ENCODE results near the gene GNA14. TPM values are rescaled to one million over a fixed set of nuclear protein-coding genes. Genes with fewer than 3 reads are reported as not detected.

The GNA14 gene
- total and polyA plus RNA-seq, 2 of the 8 experiments (the other 6 are each of a cell fraction or from before 2014, with no cell fraction given), result 3.4 to 6.3 TPM

DNA sequence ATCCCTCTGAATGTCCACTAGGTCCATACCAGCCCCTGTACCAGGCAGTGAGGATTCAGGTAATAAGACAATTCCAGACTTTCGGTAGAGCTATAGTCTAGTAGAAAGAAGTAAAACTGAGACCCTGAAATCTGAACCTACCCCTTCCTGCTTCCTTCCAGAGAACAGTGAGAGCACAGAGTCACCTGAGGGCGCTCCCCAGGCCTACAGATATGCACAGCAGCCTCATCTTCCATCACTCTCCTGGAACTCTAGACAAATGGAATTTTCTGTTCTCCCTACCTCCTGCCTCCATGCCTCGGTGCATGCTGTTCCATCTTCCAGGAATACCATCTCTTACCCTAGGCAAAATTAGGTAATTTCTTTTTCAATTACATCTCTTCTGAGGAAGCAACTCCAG, 3.1 kb upstream of the GNA14 start:
- DNase-seq (ENCODE audit: low read depth in 1 of 2, low spot score in 2 of 2) (no peak), FAIRE-seq (no peak)
- H3K9ac ChIP-seq (replicated peaks in 1 of 4; ENCODE audit: extremely low read depth in 1 of 4, low read depth in 3 of 4, low read length in 3 of 4), result no peak overlapping the region
- H4K8ac ChIP-seq (ENCODE audit: extremely low read depth, insufficient read depth, low read length), result no peak overlapping the region
- TF ChIP-seq, protein P1, sequence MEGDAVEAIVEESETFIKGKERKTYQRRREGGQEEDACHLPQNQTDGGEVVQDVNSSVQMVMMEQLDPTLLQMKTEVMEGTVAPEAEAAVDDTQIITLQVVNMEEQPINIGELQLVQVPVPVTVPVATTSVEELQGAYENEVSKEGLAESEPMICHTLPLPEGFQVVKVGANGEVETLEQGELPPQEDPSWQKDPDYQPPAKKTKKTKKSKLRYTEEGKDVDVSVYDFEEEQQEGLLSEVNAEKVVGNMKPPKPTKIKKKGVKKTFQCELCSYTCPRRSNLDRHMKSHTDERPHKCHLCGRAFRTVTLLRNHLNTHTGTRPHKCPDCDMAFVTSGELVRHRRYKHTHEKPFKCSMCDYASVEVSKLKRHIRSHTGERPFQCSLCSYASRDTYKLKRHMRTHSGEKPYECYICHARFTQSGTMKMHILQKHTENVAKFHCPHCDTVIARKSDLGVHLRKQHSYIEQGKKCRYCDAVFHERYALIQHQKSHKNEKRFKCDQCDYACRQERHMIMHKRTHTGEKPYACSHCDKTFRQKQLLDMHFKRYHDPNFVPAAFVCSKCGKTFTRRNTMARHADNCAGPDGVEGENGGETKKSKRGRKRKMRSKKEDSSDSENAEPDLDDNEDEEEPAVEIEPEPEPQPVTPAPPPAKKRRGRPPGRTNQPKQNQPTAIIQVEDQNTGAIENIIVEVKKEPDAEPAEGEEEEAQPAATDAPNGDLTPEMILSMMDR (IDR thresholded peaks at IDR 0.05; ENCODE audit: control extremely low read depth in 1 of 3, insufficient read depth in 1 of 3, low read depth in 1 of 3, low read length in 3 of 3), result peak in 2 of 3 experiments; percentile 8 to 14; a peak in 1 of 4 replicates
- TF ChIP-seq JUND (IDR thresholded peaks at IDR 0.05; ENCODE audit: low read length), result no peak
- TF ChIP-seq RAD21 (IDR thresholded peaks at IDR 0.05 in 1 of 2, conservative IDR thresholded peaks at IDR 0.05 in 1 of 2; ENCODE audit: low read depth in 2 of 2, low read length in 2 of 2), result peak in 1 of 2 experiments; percentile 24; a peak in 1 of 4 replicates
- H3K79me1 ChIP-seq (ENCODE audit: low read depth, low read length), result no peaks in the 10 kb centered on the region
- no peak overlapping the region for H2BK5ac ChIP-seq (ENCODE audit: low read depth, low read length)
- H2BK12ac ChIP-seq (ENCODE audit: low read depth, low read length), result no peak overlapping the region
- H2AFZ ChIP-seq (ENCODE audit: low read length), result peak overlapping the region; percentile 1; the same call in 1 of the 2 replicates
- H3K27ac ChIP-seq (ENCODE audit: low read depth, low read length), result no peak overlapping the region
- peaks cover 6 to 30% (median 21%) of the 10 kb centered on the region in 4 experiments for H3K27me3 ChIP-seq (replicated peaks in 1 of 4; ENCODE audit: control insufficient read depth in 3 of 4, extremely low read depth in 1 of 4, insufficient read depth in 3 of 4, low read length in 3 of 4)
- H3K79me2 ChIP-seq (ENCODE audit: control insufficient read depth in 1 of 2, insufficient read depth in 2 of 2, low read length in 2 of 2), result no peaks in the 10 kb centered on the region
- no peak overlapping the region for H3K18ac ChIP-seq (ENCODE audit: extremely low read depth, low read length)
- no peak overlapping the region for H2BK15ac ChIP-seq (ENCODE audit: low read length)
- no peak overlapping the region for H2BK120ac ChIP-seq (replicated peaks; ENCODE audit: low read depth, low read length)
- H3K23me2 ChIP-seq (ENCODE audit: low read depth, low read length), result peaks cover 19% of the 10 kb centered on the region
- no peak overlapping the region for H2AK5ac ChIP-seq (ENCODE audit: low read depth, low read length)
- H3K4me2 ChIP-seq (ENCODE audit: insufficient read depth in 1 of 2, low read depth in 2 of 2, low read length in 2 of 2), result no peak overlapping the region; a peak in 1 of 4 replicates
- H2BK20ac ChIP-seq (ENCODE audit: low read length), result no peak overlapping the region
- no peak overlapping the region for H3K4me3 ChIP-seq (ENCODE audit: extremely low read depth in 1 of 4, insufficient read depth in 2 of 4, low read depth in 3 of 4, low read length in 4 of 4)
- 87% methylated on average over 3 of the region's 3 CpGs; no CpG with 5 or more reads in 1 of the 2 experiments for WGBS, 2 experiments (ENCODE audit: extremely low coverage in 1 of 2, insufficient coverage in 1 of 2, insufficient read length in 1 of 2, insufficient replicate concordance in 2 of 2, low coverage in 1 of 2, low lambda C conversion rate in 2 of 2, missing lambda C conversion rate in 1 of 2)
- ChIA-PET POLR2A (ENCODE audit: partially characterized antibody) (no interaction called here), CTCF (ENCODE audit: partially characterized antibody) (interaction anchor here (1.0 to 7.9 kb wide), 8 partner anchors 8 to 216 kb away, joined by 3 to 102 read pairs (median 16); no protein-coding TSS in a partner anchor)
- no peak overlapping the region for H3K56ac ChIP-seq (replicated peaks; ENCODE audit: insufficient read length, low read depth, low read length)
- H3K36me3 ChIP-seq (ENCODE audit: control insufficient read depth in 2 of 4, insufficient read depth in 4 of 4, low read length in 3 of 4), result no peaks in the 10 kb centered on the region
- no peaks in the 10 kb centered on the region for H3K9me3 ChIP-seq (ENCODE audit: insufficient read depth in 2 of 2, low read depth in 1 of 2, low read length in 1 of 2)
- no peak overlapping the region for H3K4ac ChIP-seq (replicated peaks; ENCODE audit: insufficient read length, low read depth, low read length)
- H3K23ac ChIP-seq (ENCODE audit: insufficient read length), result no peak overlapping the region
- H4K20me1 ChIP-seq (replicated peaks in 1 of 2; ENCODE audit: control insufficient read depth in 1 of 2, insufficient read depth in 2 of 2, low read length in 2 of 2), result no peaks in the 10 kb centered on the region
- H4K91ac ChIP-seq (replicated peaks; ENCODE audit: insufficient read length, low read length), result no peak overlapping the region
- peaks cover 0 to 17% (median 4%) of the 10 kb centered on the region in 4 experiments; a peak in 6 of 7 replicates for H3K4me1 ChIP-seq (replicated peaks in 1 of 4; ENCODE audit: control insufficient read depth in 3 of 4, insufficient read depth in 4 of 4, low read length in 3 of 4)
- H4K5ac ChIP-seq (ENCODE audit: insufficient read length, low read depth, low read length), result no peak overlapping the region
- H3K14ac ChIP-seq (ENCODE audit: insufficient read length), result no peak overlapping the region

Data from H1 (cell line).